PFSK-1 (cell line): ENCODE results near the gene FAM180A.

ENCODE experiments used
- FOXP2 ChIP-seq: optimal IDR thresholded peaks from 2 replicates; pipeline ENCODE3; 2011; ENCODE audit warnings: borderline replicate concordance, control low read depth, inconsistent platforms; ENCODE audit not compliant: insufficient read depth; ENCODE audit errors: extremely low read length, extremely low read depth
- POLR2AphosphoS5 ChIP-seq: IDR thresholded peaks from 2 replicates; pipeline ENCODE4 v1.6.1; 2012; ENCODE audit warnings: low read depth, mild to moderate bottlenecking, control low read depth, low read length, moderate library complexity
- REST ChIP-seq, 2 experiments: IDR thresholded peaks; 2 replicates each; pipeline versions ENCODE4 v1.6.1 to v1.8.0; 2011 to 2012; ENCODE audit warnings: low read depth in 2 of 2, low read length in 2 of 2, control low read depth in 1 of 2, inconsistent platforms in 1 of 2, mild to moderate bottlenecking in 1 of 2, moderate library complexity in 1 of 2; ENCODE audit not compliant: insufficient read depth in 1 of 2
- SIN3A ChIP-seq: IDR thresholded peaks from 2 replicates; pipeline ENCODE4 v1.6.1; 2012; ENCODE audit warnings: mild to moderate bottlenecking, low read length, moderate library complexity, borderline replicate concordance; ENCODE audit not compliant: insufficient read depth
- TAF1 ChIP-seq: IDR thresholded peaks from 2 replicates; pipeline ENCODE4 v1.6.1; 2012; ENCODE audit warnings: low read length, control low read depth, borderline replicate concordance; ENCODE audit not compliant: insufficient read depth

- TF ChIP-seq REST (IDR thresholded peaks at IDR 0.05; ENCODE audit: insufficient read depth in 1 of 2, low read depth in 2 of 2, low read length in 2 of 2), result no peak
- no peak for TF ChIP-seq FOXP2
- TF ChIP-seq POLR2AphosphoS5, result no peak
- TF ChIP-seq TAF1, result no peak
- TF ChIP-seq SIN3A, result no peak
Measured at GRCh38 chr7:135713836-135714470, 34.7 kb downstream of the FAM180A start.
